HepG2 (cell line): ENCODE measurements around the gene TM4SF20. TPM values are rescaled to one million over a fixed set of nuclear protein-coding genes. Genes with fewer than 3 reads are reported as not detected.

ENCODE experiments used
- ATAC-seq: fragments of 200-7000 bp; cut with Tn5 transposase; 3 replicates; pipeline ENCODE4 v1.9.1; 2020; ENCODE audit warnings: mild to moderate bottlenecking, moderate library complexity
- BruUV-seq: library from RNA; stranded (reverse); fragments of 400-500 nt; replicated peaks from 2 replicates; lab custom pipeline; 2021; lab: Mats Ljungman, UMichigan
- CTCF ChIA-PET: fragments of 300-600 bp; formaldehyde crosslinking; extraction: SDS; loops from one replicate; lab custom pipeline; 2021; ENCODE audit warnings: low total read pairs, inconsistent platforms, low intra/inter-chr PET ratio; lab: Yijun Ruan, JAX
- POLR2A ChIA-PET: fragments of 350-600 bp; sonication (Branson Sonifier 250); formaldehyde crosslinking; loops from one replicate; lab custom pipeline; 2020; ENCODE audit warnings: antibody characterized with exemption, inconsistent platforms; lab: Yijun Ruan, JAX
- DNase-seq: peaks from one replicate; pipeline ENCODE4 v3.0.0-alpha.2; 2015; ENCODE audit warnings: low spot score
- FAIRE-seq: peaks from 3 replicates; lab custom pipeline; 2011; peaks lifted over from hg19 to GRCh38; lab: Jason Lieb, UNC
- H2AFZ ChIP-seq: one replicate; pipeline ENCODE4 v1.6.1; 2011; ENCODE audit warnings: low read length, inconsistent platforms
- H3K27ac ChIP-seq: fragments of 300-600 bp; 3 replicates; pipeline ENCODE4 v1.8.0; 2011; ENCODE audit warnings: mixed run types, mild to moderate bottlenecking, mixed read lengths, low read length, inconsistent platforms; ENCODE audit not compliant: insufficient read depth; ENCODE audit errors: extremely low read length
- H3K27me3 ChIP-seq, 2 experiments: fragments of 200-600 bp in 1 of 2; 2 replicates in 1 of 2; 3 replicates in 1 of 2; pipeline versions ENCODE4 v1.6.0 to v1.8.0; 2011; ENCODE audit warnings: low read length in 2 of 2, mild to moderate bottlenecking in 2 of 2, moderate library complexity in 2 of 2, inconsistent platforms in 1 of 2; ENCODE audit not compliant: insufficient read depth in 2 of 2, control insufficient read depth in 1 of 2
- H3K36me3 ChIP-seq, 2 experiments: fragments of 200-600 bp in 1 of 2; replicated peaks in 1 of 2; 2 replicates in 1 of 2; 3 replicates in 1 of 2; pipeline versions ENCODE4 v1.5.1 to v1.8.0; 2011; ENCODE audit warnings: low read length in 2 of 2, inconsistent platforms in 1 of 2; ENCODE audit not compliant: insufficient read depth in 2 of 2, control insufficient read depth in 1 of 2
- H3K4me1 ChIP-seq: 2 replicates; pipeline ENCODE4 v1.5.1; 2012; ENCODE audit warnings: low read length, inconsistent platforms; ENCODE audit not compliant: insufficient read depth
- H3K4me2 ChIP-seq: 2 replicates; pipeline ENCODE4 v1.6.0; 2011; ENCODE audit warnings: low read depth, low read length, inconsistent platforms
- H3K4me3 ChIP-seq, 3 experiments: fragments of 200-600 bp in 1 of 3; sonication (generic), shearing (Covaris generic) in 1 of 3; replicated peaks in 1 of 3; 2 replicates each; pipeline ENCODE4 v1.5.1; 2011 to 2016; ENCODE audit warnings: low read length in 3 of 3, inconsistent platforms in 2 of 3, low read depth in 2 of 3, mild to moderate bottlenecking in 2 of 3, control low read depth in 1 of 3, mixed read lengths in 1 of 3; ENCODE audit not compliant: insufficient read depth in 1 of 3
- H3K79me2 ChIP-seq: one replicate; pipeline ENCODE4 v1.6.1; 2011; ENCODE audit warnings: low read length, inconsistent platforms; ENCODE audit not compliant: insufficient read depth
- H3K9ac ChIP-seq: 2 replicates; pipeline ENCODE4 v1.6.0; 2011; ENCODE audit warnings: mild to moderate bottlenecking, low read depth, low read length, inconsistent platforms; ENCODE audit not compliant: insufficient read depth
- H3K9me3 ChIP-seq: 2 replicates; pipeline ENCODE4 v1.5.1; 2012; ENCODE audit warnings: mild to moderate bottlenecking, low read length
- H4K20me1 ChIP-seq: 2 replicates; pipeline ENCODE4 v1.6.0; 2011; ENCODE audit warnings: inconsistent platforms, mild to moderate bottlenecking, low read length, moderate library complexity; ENCODE audit not compliant: insufficient read depth
- ARNT ChIP-seq: fragments of 450-650 bp; IDR thresholded peaks from 2 replicates; pipeline ENCODE4 v1.6.1; 2017
- ATF7 ChIP-seq, 2 experiments: fragments of 450-650 bp in 1 of 2; sonication (generic) in 1 of 2; formaldehyde crosslinking in 1 of 2; IDR thresholded peaks; 2 replicates each; pipeline versions ENCODE4 v1.4.0 to v1.6.1; 2016 to 2020; ENCODE audit warnings: antibody characterized with exemption in 1 of 2, mild to moderate bottlenecking in 1 of 2, missing genetic modification reagents in 1 of 2
- REPIN1 ChIP-seq: sonication (generic); formaldehyde crosslinking; IDR thresholded peaks from 2 replicates; pipeline ENCODE4 v1.8.0; 2022; ENCODE audit warnings: missing genetic modification reagents, low read depth, mild to moderate bottlenecking, borderline replicate concordance
- SSRP1 ChIP-seq: IDR thresholded peaks from 2 replicates; pipeline ENCODE4 v1.6.1; 2016; ENCODE audit warnings: control low read depth
- ZNF597 ChIP-seq: sonication (generic); formaldehyde crosslinking; IDR thresholded peaks from 2 replicates; pipeline ENCODE4 v1.5.0; 2020; ENCODE audit warnings: missing genetic modification reagents
- ZNF609 ChIP-seq: sonication (generic); formaldehyde crosslinking; IDR thresholded peaks from 2 replicates; pipeline ENCODE4 v1.4.0; 2020; ENCODE audit warnings: mild to moderate bottlenecking, missing genetic modification reagents, borderline replicate concordance
- WGBS: methylation state at CpG from one replicate; pipeline ENCODE4 v1.1.6; 2017; ENCODE audit warnings: low lambda C conversion rate; 5-methylcytosine and 5-hydroxymethylcytosine counted together
- in situ Hi-C: cut with HindIII; loops from 2 replicates; pipeline ENCODE4 v1.10.0; 2017; ENCODE audit warnings: low pct_unique_long_range_greater_than_20kb; ENCODE audit not compliant: extremely low pct_ligation_motif_present
- intact Hi-C: fragments of 100-400 bp; cut with micrococcal nuclease; formaldehyde crosslinking; loops from one replicate; pipeline ENCODE4 v1.10.0; 2022; ENCODE audit not compliant: unreplicated experiment
- polyA plus RNA-seq, 8 experiments: library from polyadenylated mRNA; depleted of rRNA in 3 of 8; stranded (reverse) in 7 of 8; unstranded in 1 of 8; fragments of >200 nt; fragmentation: Illumina TruSeq in 4 of 8; extraction: Trizol in 4 of 8; gene quantifications; 2 replicates each; pipeline versions ENCODE4 v1.2.1 to v1.2.3, GENCODE V29; 2011 to 2016; ENCODE audit warnings: low read depth in 4 of 8, missing spikeins in 1 of 8, mixed read lengths in 1 of 8; ENCODE audit not compliant: insufficient read depth in 1 of 8
- total RNA-seq, 5 experiments: library from RNA; depleted of rRNA; stranded (reverse); fragments of >200 nt; fragmentation: Illumina TruSeq; extraction: Trizol; gene quantifications; 2 replicates each; pipeline ENCODE4 v1.2.3, GENCODE V29; 2016; ENCODE audit warnings: low read depth in 1 of 5

Gene TM4SF20
- total and polyA plus RNA-seq, 2 of the 13 experiments (the other 11 are each of a cell fraction or from before 2014, with no cell fraction given): not detected

- Histone ChIP-seq H3K79me2 (no peaks in the 10 kb centered on the region), H3K9ac (no peak overlapping the region), H3K4me3 (no peak overlapping the region), H4K20me1 (no peaks in the 10 kb centered on the region), H3K4me2 (no peak overlapping the region), H3K9me3 (no peaks in the 10 kb centered on the region), H3K36me3 (no peaks in the 10 kb centered on the region), H3K4me1 (peaks cover 16% of the 10 kb centered on the region), H3K27ac (no peak overlapping the region), H3K27me3 (peaks cover 0 to 5% of the 10 kb centered on the region in 2 experiments; a peak in 3 of 5 replicates), H2AFZ (no peak overlapping the region)
- TF ChIP-seq ARNT (no peak), REPIN1 (no peak), ATF7 (IDR thresholded peaks at IDR 0.05) (0 out of 2 replicates have a peak, but pooled peaks have one; percentile 12), ATF7 (CRISPR knock-in tag; IDR thresholded peaks at IDR 0.05) (no peak), ZNF597 (CRISPR knock-in tag) (no peak)
- no peak for FAIRE-seq
- ChIA-PET CTCF (no interaction called here), POLR2A (no interaction called here)
- intact Hi-C loops (no loop called here), in situ Hi-C loops (no loop called here)
- no TSS peak for BruUV-seq
- WGBS: 7% methylated on average over 1 of the region's 1 CpG
- no peak for DNase-seq
- no peak for ATAC-seq
Observed at GRCh38 chr2:227395556-227395955, 16.4 kb upstream of the TM4SF20 start.

- no peaks in the 10 kb centered on the region for H4K20me1 ChIP-seq
- no peak overlapping the region for H3K27ac ChIP-seq
- intact Hi-C loops (no loop called here), in situ Hi-C loops (no loop called here)
- 38% methylated on average over 2 of the region's 2 CpGs for WGBS
- BruUV-seq: no TSS peak
- H2AFZ ChIP-seq: no peak overlapping the region
- ATAC-seq (no peak), FAIRE-seq (no peak), DNase-seq (no peak)
- H3K9me3 ChIP-seq: no peaks in the 10 kb centered on the region
- no peaks in the 10 kb centered on the region for H3K79me2 ChIP-seq
- no peaks in the 10 kb centered on the region for H3K36me3 ChIP-seq
- H3K9ac ChIP-seq: no peak overlapping the region
- H3K4me1 ChIP-seq: peaks cover 16% of the 10 kb centered on the region
- ChIA-PET CTCF (no interaction called here), POLR2A (no interaction called here)
- no peak overlapping the region for H3K4me2 ChIP-seq
- no peak overlapping the region for H3K4me3 ChIP-seq
- H3K27me3 ChIP-seq: peaks cover 0 to 5% of the 10 kb centered on the region in 2 experiments; a peak in 2 of 5 replicates
- TF ChIP-seq ZNF609 (CRISPR knock-in tag): no peak
- no peak for TF ChIP-seq SSRP1 (CRISPR knock-in tag)
Observed at GRCh38 chr2:227394401-227394800, 15.3 kb upstream of the TM4SF20 start.
